ENCODE measurements around the gene FGGY. TPM values are rescaled to one million over a fixed set of nuclear protein-coding genes. Genes with fewer than 3 reads are reported as not detected.

Gene FGGY
- total RNA-seq, 1 experiment from 2014 or later, result 12.0 TPM

GRCh38 chr1:59317780-59318179 is 20.9 kb downstream of the FGGY start (continued):
- no peak for TF ChIP-seq ARID4B (CRISPR knock-in tag; IDR thresholded peaks at IDR 0.05; ENCODE audit: borderline replicate concordance)
- TF ChIP-seq STAT6 (CRISPR knock-in tag; conservative IDR thresholded peaks at IDR 0.05; ENCODE audit: low read depth), result no peak
- no peak for TF ChIP-seq JAZF1 (CRISPR knock-in tag; IDR thresholded peaks at IDR 0.05)
- no peak for TF ChIP-seq PRRX2 (CRISPR knock-in tag; IDR thresholded peaks at IDR 0.05)
- TF ChIP-seq ZNF121 (CRISPR knock-in tag; IDR thresholded peaks at IDR 0.05), result no peak
- no peak for TF ChIP-seq HMGA2 (CRISPR knock-in tag; IDR thresholded peaks at IDR 0.05)
- no peak for TF ChIP-seq IRF1 (CRISPR knock-in tag; IDR thresholded peaks at IDR 0.05)
- no peak for TF ChIP-seq TP53 (CRISPR knock-in tag; IDR thresholded peaks at IDR 0.05)
- no peak for TF ChIP-seq ZNF416 (CRISPR knock-in tag; IDR thresholded peaks at IDR 0.05)

- POLR2A ChIA-PET, result no interaction called here
- peaks cover 24% of the 10 kb centered on the region for H3K36me3 Mint-ChIP-seq
- no peak overlapping the region for H3K4me3 Mint-ChIP-seq
- DNase-seq (ENCODE audit: low spot score) (no peak), ATAC-seq (no peak)
- CTCF ChIA-PET, result no interaction called here
- H3K27ac Mint-ChIP-seq, result no peak overlapping the region
- peaks cover 25% of the 10 kb centered on the region for H3K9me3 Mint-ChIP-seq
- peaks cover 28% of the 10 kb centered on the region for H3K4me1 Mint-ChIP-seq
- H3K27me3 Mint-ChIP-seq (ENCODE audit: low read depth), result no peaks in the 10 kb centered on the region
- TF ChIP-seq ZMAT4 (CRISPR knock-in tag; IDR thresholded peaks at IDR 0.05) (no peak), ERG (CRISPR knock-in tag; IDR thresholded peaks at IDR 0.05) (no peak), ZNF232 (CRISPR knock-in tag; IDR thresholded peaks at IDR 0.05) (no peak), AR (CRISPR knock-in tag; IDR thresholded peaks at IDR 0.05) (no peak), ZNF416 (CRISPR knock-in tag; IDR thresholded peaks at IDR 0.05) (no peak), NFYB (CRISPR knock-in tag; conservative IDR thresholded peaks at IDR 0.05; ENCODE audit: low read depth) (no peak), IRF1 (CRISPR knock-in tag; IDR thresholded peaks at IDR 0.05) (no peak), PRDM15 (CRISPR knock-in tag; IDR thresholded peaks at IDR 0.05) (no peak), ZNF423 (CRISPR knock-in tag; IDR thresholded peaks at IDR 0.05) (no peak), ATF3 (CRISPR knock-in tag; conservative IDR thresholded peaks at IDR 0.05) (no peak), ZNF121 (CRISPR knock-in tag; IDR thresholded peaks at IDR 0.05) (no peak), GABPB1 (CRISPR knock-in tag; IDR thresholded peaks at IDR 0.05) (no peak), ZNF219 (CRISPR knock-in tag; IDR thresholded peaks at IDR 0.05; ENCODE audit: borderline replicate concordance) (no peak)
These were observed 21.5 kb downstream of the FGGY start for GRCh38 chr1:59318271-59318860.

All from WTC11 (cell line).